ENCODE data around the gene FMN1.

FMN1 gene

DNA sequence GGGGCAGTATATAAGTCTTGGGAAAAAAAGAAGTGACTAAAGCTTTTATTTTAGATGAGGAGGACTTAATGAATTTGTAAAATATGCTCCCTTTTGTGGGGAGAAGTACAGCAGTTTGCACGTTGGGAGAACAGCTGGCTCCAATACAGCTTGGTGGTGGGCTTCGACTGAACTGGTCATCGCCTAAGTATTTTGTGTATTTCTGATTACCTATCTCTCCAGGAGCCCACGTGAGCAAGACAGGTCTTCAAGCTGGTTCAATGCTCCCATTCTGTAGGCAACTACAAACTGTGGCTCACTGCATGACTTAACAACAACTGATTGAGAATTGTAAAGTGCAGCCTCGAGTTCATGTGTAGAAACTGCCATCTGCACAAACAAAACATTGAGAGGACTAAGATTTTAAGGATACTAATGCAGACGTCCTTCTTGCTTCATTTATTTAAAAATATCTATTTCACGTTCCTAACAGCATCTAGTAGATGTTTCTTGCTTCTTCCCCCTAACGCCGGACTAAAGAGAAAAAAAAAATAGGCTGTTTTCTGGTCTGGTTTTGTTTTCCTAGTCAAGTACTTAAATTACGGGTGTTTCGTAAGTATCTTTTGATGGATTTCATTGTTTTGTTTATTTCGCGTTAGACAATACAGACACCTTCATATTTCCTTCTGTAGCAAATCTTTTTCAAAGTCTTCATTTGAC lies 478.1 kb downstream of the FMN1 start:
- no peak for DNase-seq

Measured in NCI-H446 treated with DMSO at 0.1 percent for 48 hours (cell line).